Right atrium auricular region (tissue), 2 donors: ENCODE measurements around the gene ENO1. TPM values are rescaled to one million over a fixed set of nuclear protein-coding genes. Genes with fewer than 3 reads are reported as not detected.

Experiments
- DNase-seq: peaks from one replicate; pipeline ENCODE4 v3.0.0-alpha.2; 2019; ENCODE audit warnings: low spot score
- H3K27ac ChIP-seq, 2 donors: fragments of 200-600 bp; sonication (generic); 1 replicate in 1 of 2; 2 replicates in 1 of 2; pipeline ENCODE4 v1.5.1; 2016 to 2019
- H3K27me3 ChIP-seq, 2 donors: fragments of 200-600 bp; sonication (generic); one replicate each; pipeline versions ENCODE4 v1.5.1 to v1.6.0; 2017 to 2019
- H3K36me3 ChIP-seq: fragments of 200-600 bp; sonication (generic); one replicate; pipeline ENCODE4 v1.5.1; 2016
- H3K4me1 ChIP-seq, 2 donors: fragments of 200-600 bp; sonication (generic); one replicate each; pipeline versions ENCODE4 v1.5.1 to v1.6.0; 2017 to 2019
- H3K4me3 ChIP-seq, 2 donors: fragments of 200-600 bp; sonication (generic); 1 replicate in 1 of 2; 2 replicates in 1 of 2; pipeline ENCODE4 v1.5.1; 2017 to 2019; ENCODE audit warnings: mild to moderate bottlenecking in 1 of 2, moderate library complexity in 1 of 2
- H3K9me3 ChIP-seq, 2 donors: fragments of 200-600 bp; sonication (generic); one replicate each; pipeline ENCODE4 v1.5.1; 2019
- CTCF ChIP-seq, 2 donors: fragments of 200-600 bp; sonication (generic); IDR thresholded peaks; one replicate each; pipeline ENCODE4 v1.5.1; 2019; ENCODE audit warnings: antibody characterized with exemption in 2 of 2
- total RNA-seq, 2 donors: library from RNA; depleted of rRNA; stranded (reverse); fragments of >200 nt; gene quantifications; one replicate each; pipeline ENCODE4 v1.1.0, GENCODE V29; 2016

The ENO1 gene
- total RNA-seq, 2 donors from 2014 or later = 149 to 334 TPM

- no peak for TF ChIP-seq CTCF (IDR thresholded peaks at IDR 0.05)
- no peaks in the 10 kb centered on the region for H3K9me3 ChIP-seq
- no peak overlapping the region for H3K4me3 ChIP-seq
These were observed 14.7 kb downstream of the ENO1 start for GRCh38 chr1:8863794-8864233.

GRCh38 chr1:8863138-8863537, 15.3 kb downstream of the ENO1 start:
- H3K4me1 ChIP-seq = peaks cover 0 to 31% of the 10 kb centered on the region in 2 donors
- TF ChIP-seq CTCF (IDR thresholded peaks at IDR 0.05) = no peak
- no peak overlapping the region for H3K27ac ChIP-seq
- no peak for DNase-seq
- peaks cover 96% of the 10 kb centered on the region for H3K36me3 ChIP-seq
- no peaks in the 10 kb centered on the region for H3K27me3 ChIP-seq
- no peak overlapping the region for H3K4me3 ChIP-seq
- H3K9me3 ChIP-seq = no peaks in the 10 kb centered on the region

More at GRCh38 chr1:8863794-8864233, 14.7 kb downstream of the ENO1 start:
- peaks cover 100% of the 10 kb centered on the region for H3K36me3 ChIP-seq
- no peak overlapping the region for H3K27ac ChIP-seq
- no peak for DNase-seq
- peaks cover 0 to 24% of the 10 kb centered on the region in 2 donors for H3K4me1 ChIP-seq
- no peaks in the 10 kb centered on the region for H3K27me3 ChIP-seq

GRCh38 chr1:8862528-8862927, 16.0 kb downstream of the ENO1 start:
- H3K27me3 ChIP-seq = no peaks in the 10 kb centered on the region
- H3K36me3 ChIP-seq = peaks cover 90% of the 10 kb centered on the region
- DNase-seq = no peak
- TF ChIP-seq CTCF (IDR thresholded peaks at IDR 0.05) = peak in 1 of 2 donors; percentile 63
- H3K4me1 ChIP-seq = peaks cover 0 to 37% of the 10 kb centered on the region in 2 donors
- no peak overlapping the region for H3K27ac ChIP-seq
- no peaks in the 10 kb centered on the region for H3K9me3 ChIP-seq
- no peak overlapping the region for H3K4me3 ChIP-seq

- Histone ChIP-seq H3K27ac (no peak overlapping the region), H3K27me3 (no peaks in the 10 kb centered on the region), H3K4me1 (peaks cover 0 to 41% of the 10 kb centered on the region in 2 donors), H3K9me3 (no peaks in the 10 kb centered on the region), H3K4me3 (no peak overlapping the region), H3K36me3 (peaks cover 84% of the 10 kb centered on the region)
- DNase-seq = no peak
- TF ChIP-seq CTCF (IDR thresholded peaks at IDR 0.05) = no peak
These were observed 17.6 kb downstream of the ENO1 start for GRCh38 chr1:8860738-8861516.

- peak; percentile 68 for DNase-seq
- Histone ChIP-seq H3K4me1 (peaks cover 0 to 41% of the 10 kb centered on the region in 2 donors), H3K27me3 (no peaks in the 10 kb centered on the region), H3K4me3 (no peak overlapping the region), H3K27ac (peak overlapping the region; percentile 31 to 55), H3K36me3 (peaks cover 66% of the 10 kb centered on the region), H3K9me3 (no peaks in the 10 kb centered on the region)
- TF ChIP-seq CTCF (IDR thresholded peaks at IDR 0.05) = peak; percentile 39 to 72
These were observed 19.4 kb downstream of the ENO1 start for GRCh38 chr1:8858888-8859706.
